Lower leg skin (tissue), 4 donors: ENCODE data around the gene DNAJC21. TPM values are rescaled to one million over a fixed set of nuclear protein-coding genes. Genes with fewer than 3 reads are reported as not detected.

Experiments used
- DNase-seq, 2 donors: peaks; one replicate each; pipeline ENCODE4 v3.0.0-alpha.2; 2019; ENCODE audit warnings: low spot score in 2 of 2
- H3K4me3 ChIP-seq: fragments of 200-600 bp; sonication (generic); 2 replicates; pipeline ENCODE4 v1.5.1; 2017; ENCODE audit warnings: mild to moderate bottlenecking, low read depth; ENCODE audit not compliant: poor library complexity, severe bottlenecking
- POLR2A ChIP-seq, 2 donors: fragments of 450-650 bp; IDR thresholded peaks; one replicate each; pipeline ENCODE4 v1.6.1; 2016 to 2017; ENCODE audit warnings: antibody characterized with exemption in 2 of 2, mild to moderate bottlenecking in 1 of 2, moderate library complexity in 1 of 2
- WGBS, 2 donors: methylation state at CpG; one replicate each; pipeline ENCODE4 v1.1.5; 2018; 5-methylcytosine and 5-hydroxymethylcytosine counted together
- intact Hi-C: fragments of 100-400 bp; cut with DNase I; formaldehyde crosslinking; loops from one replicate; pipeline ENCODE4 v1.15.0; 2023; ENCODE audit warnings: low total_unique reads
- total RNA-seq, 4 donors: library from RNA; depleted of rRNA; stranded (reverse); fragments of >200 nt; gene quantifications; one replicate each; pipeline ENCODE4 v1.1.0, GENCODE V29; 2016
- TF ChIP-seq, protein P1 (sequence below), 3 donors: fragments of 450-650 bp; IDR thresholded peaks; one replicate each; pipeline ENCODE4 v1.5.1; 2016; ENCODE audit warnings: antibody characterized with exemption in 3 of 3, mild to moderate bottlenecking in 3 of 3, moderate library complexity in 2 of 3

Gene DNAJC21
- total RNA-seq, 4 donors from 2014 or later, result 18.3 to 41.6 (median 31.8) TPM

DNA sequence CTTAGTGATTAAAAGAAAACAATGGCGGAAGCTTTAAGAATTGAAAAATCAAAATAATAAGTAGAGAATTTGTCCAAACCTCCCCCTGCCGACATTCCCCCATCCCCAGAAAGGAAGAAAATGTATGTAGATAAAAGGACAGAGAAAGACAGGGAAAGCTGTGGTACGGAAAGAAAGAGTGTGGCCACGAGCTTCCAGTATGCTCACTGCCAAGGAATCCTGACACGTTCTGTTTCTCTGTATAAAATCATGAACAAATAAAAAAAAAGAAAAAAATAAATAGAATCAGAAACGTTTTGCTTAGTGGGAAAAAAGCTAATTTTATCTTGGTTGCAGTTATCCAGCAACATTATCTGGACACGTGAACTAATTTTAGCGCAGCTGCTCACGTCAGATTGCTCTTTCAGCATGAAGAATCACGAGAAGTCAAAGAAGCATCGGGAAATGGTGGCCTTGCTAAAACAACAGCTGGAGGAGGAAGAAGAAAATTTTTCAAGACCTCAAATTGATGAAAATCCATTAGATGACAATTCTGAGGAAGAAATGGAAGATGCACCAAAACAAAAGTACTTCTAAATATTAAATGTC, 15.2 kb downstream of the DNAJC21 start:
- no peak overlapping the region for H3K4me3 ChIP-seq
- DNase-seq, result no peak
- intact Hi-C loops, result loop anchor here (5.0 kb wide), 1 partner anchor 1788 kb away; no protein-coding TSS in a partner anchor
- WGBS, 2 donors, result 91% methylated on average over 11 of the region's 11 CpGs
- TF ChIP-seq, protein P1, sequence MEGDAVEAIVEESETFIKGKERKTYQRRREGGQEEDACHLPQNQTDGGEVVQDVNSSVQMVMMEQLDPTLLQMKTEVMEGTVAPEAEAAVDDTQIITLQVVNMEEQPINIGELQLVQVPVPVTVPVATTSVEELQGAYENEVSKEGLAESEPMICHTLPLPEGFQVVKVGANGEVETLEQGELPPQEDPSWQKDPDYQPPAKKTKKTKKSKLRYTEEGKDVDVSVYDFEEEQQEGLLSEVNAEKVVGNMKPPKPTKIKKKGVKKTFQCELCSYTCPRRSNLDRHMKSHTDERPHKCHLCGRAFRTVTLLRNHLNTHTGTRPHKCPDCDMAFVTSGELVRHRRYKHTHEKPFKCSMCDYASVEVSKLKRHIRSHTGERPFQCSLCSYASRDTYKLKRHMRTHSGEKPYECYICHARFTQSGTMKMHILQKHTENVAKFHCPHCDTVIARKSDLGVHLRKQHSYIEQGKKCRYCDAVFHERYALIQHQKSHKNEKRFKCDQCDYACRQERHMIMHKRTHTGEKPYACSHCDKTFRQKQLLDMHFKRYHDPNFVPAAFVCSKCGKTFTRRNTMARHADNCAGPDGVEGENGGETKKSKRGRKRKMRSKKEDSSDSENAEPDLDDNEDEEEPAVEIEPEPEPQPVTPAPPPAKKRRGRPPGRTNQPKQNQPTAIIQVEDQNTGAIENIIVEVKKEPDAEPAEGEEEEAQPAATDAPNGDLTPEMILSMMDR (IDR thresholded peaks at IDR 0.05), result no peak
- TF ChIP-seq POLR2A (IDR thresholded peaks at IDR 0.05), result no peak

DNA sequence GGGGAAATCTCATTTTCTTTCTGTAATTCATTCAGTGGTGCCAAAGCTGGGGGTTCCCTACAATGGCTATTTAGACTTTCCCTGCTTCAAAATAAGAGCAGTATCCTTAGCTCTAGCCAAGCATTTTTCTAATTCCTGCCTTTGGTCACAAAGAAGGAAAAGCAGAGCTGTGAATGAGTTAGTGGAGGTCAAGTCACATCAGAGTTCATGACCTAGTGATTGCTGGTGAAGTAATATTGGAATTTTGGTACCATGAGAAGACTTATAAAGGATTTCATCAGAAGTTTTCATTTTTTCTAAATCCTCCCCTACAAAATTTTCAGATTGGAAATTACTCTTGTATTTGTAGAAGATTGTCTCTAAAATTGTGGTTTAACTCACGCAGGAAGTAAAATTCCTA, 28.0 kb downstream of the DNAJC21 start:
- WGBS, 2 donors, result 93 to 100% methylated on average over 1 of the region's 1 CpG
- TF ChIP-seq, protein P1 (IDR thresholded peaks at IDR 0.05), result no peak
- TF ChIP-seq POLR2A (IDR thresholded peaks at IDR 0.05), result no peak
- DNase-seq, result no peak
- intact Hi-C loops, result no loop called here
- no peak overlapping the region for H3K4me3 ChIP-seq

DNA sequence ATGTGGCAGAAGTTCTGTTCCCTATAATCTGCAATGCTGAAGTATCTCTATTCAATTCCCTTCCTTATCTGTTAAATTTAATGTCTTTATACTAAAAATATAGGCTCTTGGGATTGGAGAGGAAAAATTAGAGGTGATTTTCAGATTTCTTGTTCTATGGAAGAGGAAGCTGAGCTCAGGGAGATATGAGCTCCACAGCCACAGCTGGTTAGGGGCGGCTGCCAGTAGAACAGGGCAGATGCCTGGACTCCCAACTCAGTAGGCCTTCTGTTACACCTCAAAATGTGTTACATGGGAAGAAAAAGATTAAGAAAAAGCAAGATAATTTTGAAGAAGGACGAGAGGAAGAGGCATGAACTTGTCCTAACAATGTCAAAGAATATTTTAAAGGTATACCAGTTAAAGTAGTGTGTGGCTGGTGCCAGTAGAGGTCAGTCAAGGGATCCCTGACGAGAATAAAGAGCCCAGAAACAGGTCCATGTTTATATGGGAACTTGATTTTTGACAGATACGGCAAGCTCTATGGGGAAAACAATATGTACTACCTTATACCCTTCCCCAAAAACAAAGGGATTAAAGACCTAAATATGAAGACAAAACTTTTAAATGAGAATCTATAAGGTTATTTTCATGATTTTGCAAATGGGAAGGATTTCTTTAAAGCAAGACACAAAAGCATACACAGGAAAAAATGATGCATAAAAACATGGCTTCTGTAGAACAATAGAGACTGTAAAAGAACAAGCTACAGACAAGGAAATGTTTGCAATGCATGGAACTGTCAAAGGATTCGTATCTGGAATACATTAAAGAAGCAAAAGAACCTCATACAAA, 28.7 kb downstream of the DNAJC21 start:
- intact Hi-C loops, result no loop called here
- H3K4me3 ChIP-seq, result no peak overlapping the region

DNA sequence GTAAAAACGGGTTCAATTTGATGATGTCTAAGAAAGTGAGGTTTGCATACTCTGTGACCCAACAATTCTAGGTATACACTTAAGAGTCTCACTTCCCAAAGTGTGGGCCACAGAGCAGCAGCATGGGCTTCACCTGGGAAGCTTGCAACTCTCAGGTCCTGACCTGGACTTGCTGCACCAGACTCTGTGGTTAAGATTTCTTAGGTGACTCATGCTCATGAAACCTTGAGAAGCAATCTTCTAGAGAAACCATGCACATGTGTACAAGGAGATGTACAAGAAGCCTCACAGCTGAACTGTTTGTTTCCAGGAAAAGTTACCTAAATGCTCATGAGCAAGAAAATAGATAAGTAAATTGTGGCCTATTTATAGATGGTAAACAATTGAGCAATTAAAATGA, 30.0 kb downstream of the DNAJC21 start:
- DNase-seq, result no peak
- no peak overlapping the region for H3K4me3 ChIP-seq
- intact Hi-C loops, result no loop called here
- TF ChIP-seq, protein P1 (IDR thresholded peaks at IDR 0.05), result no peak
- no peak for TF ChIP-seq POLR2A (IDR thresholded peaks at IDR 0.05)
- WGBS, 2 donors, result 91% methylated on average over 1 of the region's 1 CpG

More for the DNA sequence above, 28.7 kb downstream of the DNAJC21 start:
- no peak for TF ChIP-seq POLR2A (IDR thresholded peaks at IDR 0.05)
- TF ChIP-seq, protein P1 (IDR thresholded peaks at IDR 0.05), result no peak
- WGBS, 2 donors, result 38 to 43% methylated on average over 5 of the region's 5 CpGs
- no peak for DNase-seq

DNA sequence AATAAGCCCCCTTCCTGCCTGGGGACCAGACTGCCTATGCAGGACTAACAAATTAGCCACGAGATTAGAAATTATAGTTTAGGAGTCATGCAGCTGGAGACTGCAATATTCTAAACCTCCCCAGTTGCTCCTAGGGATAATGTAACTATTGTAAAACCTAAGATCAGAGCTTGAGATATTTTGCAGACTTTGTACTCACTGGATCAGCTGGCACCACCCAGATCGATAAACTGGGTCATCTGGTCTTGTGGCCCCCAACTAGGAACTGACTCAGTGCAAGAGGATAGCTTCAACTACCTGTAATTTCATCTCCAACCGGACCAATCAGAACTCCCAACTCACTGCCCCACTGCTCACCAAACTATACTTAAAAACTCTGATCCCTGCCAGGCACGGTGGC, 38.2 kb downstream of the DNAJC21 start:
- no peak for TF ChIP-seq POLR2A (IDR thresholded peaks at IDR 0.05)
- TF ChIP-seq, protein P1 (IDR thresholded peaks at IDR 0.05), result no peak
- intact Hi-C loops, result no loop called here
- DNase-seq, result no peak
- H3K4me3 ChIP-seq, result no peak overlapping the region
- 96 to 97% methylated on average over 4 of the region's 4 CpGs for WGBS, 2 donors
